SK-N-SH (cell line): ENCODE results near the gene ZNF646. TPM values are rescaled to one million over a fixed set of nuclear protein-coding genes. Genes with fewer than 3 reads are reported as not detected.
"Not testable (repeated sequence)": the region's sequence is repeated elsewhere in the genome, so short reads cannot be mapped to it uniquely, and the experiment has no call there.

Source experiments
- CTCF ChIA-PET: fragments of 300-600, 350-600 bp; formaldehyde crosslinking; extraction: SDS; loops from one replicate; lab custom pipeline; 2021; lab: Yijun Ruan, JAX
- POLR2A ChIA-PET: fragments of 350-600 bp; sonication (Branson Sonifier 250); formaldehyde crosslinking; extraction: SDS; loops from one replicate; lab custom pipeline; 2020; ENCODE audit warnings: antibody characterized with exemption, inconsistent platforms; lab: Yijun Ruan, JAX
- DNase-seq: peaks from one replicate; pipeline ENCODE4 v3.0.0; 2012
- H2AFZ ChIP-seq: fragments of 200-600 bp; sonication (generic); 2 replicates; pipeline ENCODE4 v1.8.1; 2016; ENCODE audit warnings: antibody characterized with exemption, mild to moderate bottlenecking, low read depth
- H3F3A ChIP-seq: fragments of 200-600 bp; sonication (generic); replicated peaks from 2 replicates; pipeline ENCODE3; 2016; ENCODE audit warnings: antibody characterized with exemption, mild to moderate bottlenecking; ENCODE audit not compliant: insufficient read depth
- H3K27ac ChIP-seq, 2 experiments: fragments of 200-500 bp in 1 of 2; fragments of 200-600 bp in 1 of 2; sonication (Bioruptor generic) in 1 of 2; sonication (generic), shearing (Covaris generic) in 1 of 2; 2 replicates each; pipeline versions ENCODE4 v1.5.1 to v1.6.1; 2014 to 2016; ENCODE audit warnings: low read depth in 2 of 2, inconsistent platforms in 1 of 2, low read length in 1 of 2, mild to moderate bottlenecking in 1 of 2, mixed read lengths in 1 of 2
- H3K27me3 ChIP-seq: fragments of 200-600 bp; sonication (generic), shearing (Covaris generic); 2 replicates; pipeline ENCODE4 v1.6.1; 2016; ENCODE audit warnings: mixed run types; ENCODE audit not compliant: insufficient read depth
- H3K36me3 ChIP-seq, 2 experiments: fragments of 200-500 bp in 1 of 2; fragments of 200-600 bp in 1 of 2; sonication (Bioruptor generic) in 1 of 2; sonication (generic) in 1 of 2; replicated peaks in 1 of 2; 2 replicates each; pipeline versions ENCODE3 to v1.5.1; 2014 to 2016; ENCODE audit warnings: low read length in 1 of 2, mild to moderate bottlenecking in 1 of 2; ENCODE audit not compliant: insufficient read depth in 2 of 2, control insufficient read depth in 1 of 2
- H3K4me1 ChIP-seq, 2 experiments: fragments of 200-500 bp in 1 of 2; fragments of 200-600 bp in 1 of 2; sonication (Bioruptor generic) in 1 of 2; sonication (generic), shearing (Covaris generic) in 1 of 2; 2 replicates each; pipeline versions ENCODE4 v1.5.1 to v1.6.1; 2014 to 2016; ENCODE audit warnings: low read depth in 1 of 2, low read length in 1 of 2, mixed run types in 1 of 2; ENCODE audit not compliant: insufficient read depth in 2 of 2, control insufficient read depth in 1 of 2
- H3K4me2 ChIP-seq: fragments of 200-600 bp; sonication (generic), shearing (Covaris generic); 2 replicates; pipeline ENCODE4 v1.6.1; 2017; ENCODE audit warnings: mixed run types
- H3K4me3 ChIP-seq, 2 experiments: fragments of 200-500 bp in 1 of 2; fragments of 200-600 bp in 1 of 2; sonication (Bioruptor generic) in 1 of 2; sonication (generic), shearing (Covaris generic) in 1 of 2; 2 replicates each; pipeline versions ENCODE4 v1.5.1 to v1.8.1; 2014 to 2016; ENCODE audit warnings: low read depth in 2 of 2, inconsistent platforms in 1 of 2, low read length in 1 of 2, mild to moderate bottlenecking in 1 of 2, mixed read lengths in 1 of 2, moderate library complexity in 1 of 2
- H3K79me2 ChIP-seq: fragments of 200-600 bp; sonication (generic); 2 replicates; pipeline ENCODE4 v1.8.1; 2017; ENCODE audit warnings: mild to moderate bottlenecking; ENCODE audit not compliant: insufficient read depth
- H3K9ac ChIP-seq: fragments of 200-600 bp; sonication (generic); 2 replicates; pipeline ENCODE4 v1.6.1; 2017; ENCODE audit warnings: mixed run types
- H3K9me2 ChIP-seq: fragments of 200-600 bp; sonication (generic); 2 replicates; pipeline ENCODE4 v1.6.1; 2017; ENCODE audit warnings: mixed run types
- H3K9me3 ChIP-seq: fragments of 200-600 bp; sonication (generic); 2 replicates; pipeline ENCODE4 v1.6.1; 2017; ENCODE audit warnings: mixed run types, mild to moderate bottlenecking, moderate library complexity
- H4K20me1 ChIP-seq: fragments of 200-600 bp; sonication (generic); 2 replicates; pipeline ENCODE4 v1.6.1; 2017; ENCODE audit warnings: mild to moderate bottlenecking, mixed run types; ENCODE audit not compliant: insufficient read depth
- EP300 ChIP-seq, 2 experiments: IDR thresholded peaks; 2 replicates each; pipeline versions ENCODE4 v1.4.0 to v1.6.1; 2012; ENCODE audit warnings: borderline replicate concordance in 1 of 2, low read depth in 1 of 2, low read length in 1 of 2
- FOXJ3 ChIP-seq: sonication (generic); formaldehyde crosslinking; IDR thresholded peaks from 2 replicates; pipeline ENCODE4 v1.5.1; 2020; ENCODE audit warnings: mild to moderate bottlenecking, missing genetic modification reagents
- GABPA ChIP-seq: IDR thresholded peaks from 2 replicates; pipeline ENCODE4 v1.4.0; 2012; ENCODE audit warnings: low read depth, mild to moderate bottlenecking
- JUND ChIP-seq: IDR thresholded peaks from 2 replicates; pipeline ENCODE4 v1.4.0; 2012
- NFIC ChIP-seq: IDR thresholded peaks from 2 replicates; pipeline ENCODE4 v1.4.0; 2012; ENCODE audit warnings: borderline replicate concordance
- POLR2AphosphoS5 ChIP-seq: IDR thresholded peaks from 2 replicates; pipeline ENCODE4 v1.6.1; 2012; ENCODE audit warnings: low read depth, low read length
- RFX5 ChIP-seq: IDR thresholded peaks from 2 replicates; pipeline ENCODE4 v1.6.1; 2012; ENCODE audit warnings: mild to moderate bottlenecking, improper control_type of control experiment, low read length
- SIN3A ChIP-seq: IDR thresholded peaks from 2 replicates; pipeline ENCODE4 v1.6.1; 2012; ENCODE audit warnings: low read depth, mild to moderate bottlenecking, low read length, moderate library complexity, borderline replicate concordance
- TAF1 ChIP-seq: IDR thresholded peaks from 2 replicates; pipeline ENCODE4 v1.6.1; 2012; ENCODE audit warnings: low read depth, mild to moderate bottlenecking, low read length, moderate library complexity, borderline replicate concordance
- TEAD4 ChIP-seq: IDR thresholded peaks from 2 replicates; pipeline ENCODE4 v1.4.0; 2012; ENCODE audit warnings: mild to moderate bottlenecking, borderline replicate concordance; ENCODE audit not compliant: insufficient read depth
- ZBTB33 ChIP-seq: IDR thresholded peaks from 2 replicates; pipeline ENCODE4 v1.4.0; 2012; ENCODE audit warnings: low read depth, borderline replicate concordance
- WGBS: methylation state at CpG from one replicate; pipeline ENCODE4 v1.1.6; 2017; ENCODE audit warnings: low lambda C conversion rate; 5-methylcytosine and 5-hydroxymethylcytosine counted together
- polyA plus RNA-seq, 3 experiments: library from polyadenylated mRNA; depleted of rRNA; stranded (reverse); fragments of >200 nt; gene quantifications; 2 replicates each; pipeline ENCODE4 v1.2.3, GENCODE V29; 2012

The ZNF646 gene
- polyA plus RNA-seq, 1 of the 3 experiments (the other 2 are of a cell fraction): 3.4 TPM

GRCh38 chr16:31094424-31095120 lies 20.4 kb downstream of the ZNF646 start, which contains the start of gene VKORC1 (continued):
- TF ChIP-seq RFX5: peak; percentile 54; the same call in 1 of the 2 replicates
- TF ChIP-seq POLR2AphosphoS5: 0 out of 2 replicates have a peak, but pooled peaks have one; percentile 52
- no peak for TF ChIP-seq TEAD4
- no peak; the same call in 1 of the 2 replicates for TF ChIP-seq FOXJ3 (CRISPR knock-in tag)
- TF ChIP-seq GABPA: peak; percentile 60
- TF ChIP-seq ZBTB33: 0 out of 2 replicates have a peak, but pooled peaks have one; percentile 54
- 0 out of 2 replicates have a peak, but pooled peaks have one; percentile 47 for TF ChIP-seq SIN3A
- peak; percentile 52 for TF ChIP-seq TAF1
- TF ChIP-seq EP300 (IDR thresholded peaks at IDR 0.05; ENCODE audit: borderline replicate concordance in 1 of 2, low read depth in 1 of 2, low read length in 1 of 2): peak in 1 of 2 experiments; percentile 29; a peak in 1 of 4 replicates
- TF ChIP-seq JUND: no peak

- ChIA-PET POLR2A (interaction anchor here (0.9 to 1.5 kb wide), 3 partner anchors 17 to 42 kb away, joined by 3 to 5 read pairs (median 3); partner anchors contain the start of genes KAT8 and ZNF668), CTCF (interaction anchor here (0.9 to 2.1 kb wide), 4 partner anchors 20 to 343 kb away, joined by 3 to 7 read pairs (median 4); partner anchors contain the start of genes HSD3B7 and ZNF843)
- DNase-seq: no peak
- H3K9me2 ChIP-seq: no peaks in the 10 kb centered on the region
- 0 out of 2 replicates have a peak overlapping the region, but pooled peaks have one; percentile 29 for H2AFZ ChIP-seq
- H3K36me3 ChIP-seq: no peaks in the 10 kb centered on the region
- no peaks in the 10 kb centered on the region for H3K79me2 ChIP-seq
- H3K4me3 ChIP-seq: no peak overlapping the region
- no peak overlapping the region for H3K27ac ChIP-seq
- no peak overlapping the region for H3K4me2 ChIP-seq
- H3K27me3 ChIP-seq: no peaks in the 10 kb centered on the region
- TF ChIP-seq POLR2AphosphoS5 (no peak), NFIC (peak; percentile 25; the same call in 1 of the 2 replicates)
- TF ChIP-seq, all 33 proteins: peak for 1
- Histone ChIP-seq H4K20me1 (no peaks in the 10 kb centered on the region), H3K9ac (no peak overlapping the region), H3F3A (no peaks in the 10 kb centered on the region), H3K9me3 (no peaks in the 10 kb centered on the region), H3K4me1 (no peaks in the 10 kb centered on the region; a peak in 1 of 4 replicates)
- WGBS: 42% methylated on average over 4 of the region's 4 CpGs
These were observed 25.8 kb downstream of the ZNF646 start for GRCh38 chr16:31099860-31100638.

GRCh38 chr16:31100876-31101641 lies 26.8 kb downstream of the ZNF646 start:
- DNase-seq, H3K27ac ChIP-seq, H4K20me1 ChIP-seq, H3K36me3 ChIP-seq, H3K27me3 ChIP-seq, H3K9me2 ChIP-seq, H3K9me3 ChIP-seq, H3K4me3 ChIP-seq, H3F3A ChIP-seq, H3K9ac ChIP-seq, H3K79me2 ChIP-seq, H3K4me1 ChIP-seq, H3K4me2 ChIP-seq: not testable (repeated sequence)
- POLR2A ChIA-PET: interaction anchor here (1.5 kb wide), 1 partner anchor 16 kb away, joined by 5 read pairs; the partner anchor contains the start of gene KAT8
- H2AFZ ChIP-seq: 0 out of 2 replicates have a peak overlapping the region, but pooled peaks have one; percentile 29
- CTCF ChIA-PET: interaction anchor here (1.1 to 2.1 kb wide), 3 partner anchors 21 to 116 kb away, joined by 3 to 7 read pairs (median 4); no protein-coding TSS in a partner anchor
- WGBS: 88% methylated on average over 13 of the region's 13 CpGs
